Endometrial microvascular endothelial cells (primary cell): ENCODE measurements around the gene FOXR2. TPM values are rescaled to one million over a fixed set of nuclear protein-coding genes. Genes with fewer than 3 reads are reported as not detected.

Experiments
- in situ Hi-C: cut with HindIII; loops from 2 replicates; pipeline ENCODE4 v1.10.0; 2017; ENCODE audit warnings: low sequenced_read_pairs, low pct_unique_long_range_greater_than_20kb; ENCODE audit errors: inconsistent ontology term
- total RNA-seq: library from RNA; depleted of rRNA; stranded (reverse); fragments of >200 nt; gene quantifications from one replicate; pipeline ENCODE4 v1.2.3, GENCODE V29; 2015; ENCODE audit errors: inconsistent ontology term

Gene FOXR2, protein sequence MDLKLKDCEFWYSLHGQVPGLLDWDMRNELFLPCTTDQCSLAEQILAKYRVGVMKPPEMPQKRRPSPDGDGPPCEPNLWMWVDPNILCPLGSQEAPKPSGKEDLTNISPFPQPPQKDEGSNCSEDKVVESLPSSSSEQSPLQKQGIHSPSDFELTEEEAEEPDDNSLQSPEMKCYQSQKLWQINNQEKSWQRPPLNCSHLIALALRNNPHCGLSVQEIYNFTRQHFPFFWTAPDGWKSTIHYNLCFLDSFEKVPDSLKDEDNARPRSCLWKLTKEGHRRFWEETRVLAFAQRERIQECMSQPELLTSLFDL
- total RNA-seq, result not detected

- in situ Hi-C loops, result no loop called here
These were observed at the start of gene FOXR2 for GRCh38 chrX:55623100-55623499. FOXR2 (plus strand) TSS chrX:55623400; CDS start chrX:55623712, 312 bp downstream.

DNA sequence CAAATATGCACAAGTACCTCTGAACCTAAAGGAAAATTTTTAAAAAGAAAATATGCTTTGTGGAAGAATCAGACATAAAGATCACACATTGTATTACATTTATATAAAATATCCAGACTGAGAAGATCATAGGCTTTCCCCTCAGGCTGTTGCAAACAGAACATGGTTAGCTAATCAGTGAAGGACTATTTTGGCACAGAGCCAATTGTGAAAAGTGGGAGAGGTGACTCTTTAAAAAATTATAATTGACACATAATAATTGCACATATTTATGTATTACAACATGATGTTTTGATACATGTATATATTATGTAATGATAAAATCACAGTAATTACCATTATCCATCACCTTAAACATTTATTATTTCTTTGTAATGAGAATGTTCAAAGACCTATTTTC is 44.1 kb upstream of the FOXR2 start:
- in situ Hi-C loops, result no loop called here

GRCh38 chrX:55582447-55582846 is 40.8 kb upstream of the FOXR2 start:
- in situ Hi-C loops, result no loop called here

DNA sequence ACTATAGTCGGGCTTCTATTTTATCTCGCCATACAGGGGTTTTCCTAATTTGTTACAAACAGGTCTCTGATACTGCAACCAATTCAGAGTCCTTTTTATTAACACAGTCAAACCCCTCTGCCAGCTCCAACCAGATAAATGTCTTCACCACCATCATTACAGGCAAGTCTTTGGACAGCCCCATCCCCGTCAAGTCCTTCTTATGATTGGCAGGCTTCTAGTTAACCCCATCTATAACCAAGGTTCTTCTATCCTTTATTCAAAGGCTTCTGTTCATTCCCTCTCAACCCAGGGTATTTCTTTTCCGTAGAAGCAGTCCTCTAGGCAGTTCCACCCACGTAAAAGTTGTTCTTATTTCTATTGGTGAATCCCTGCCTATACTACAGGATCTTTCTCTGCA is 29.9 kb upstream of the FOXR2 start:
- in situ Hi-C loops, result no loop called here

DNA sequence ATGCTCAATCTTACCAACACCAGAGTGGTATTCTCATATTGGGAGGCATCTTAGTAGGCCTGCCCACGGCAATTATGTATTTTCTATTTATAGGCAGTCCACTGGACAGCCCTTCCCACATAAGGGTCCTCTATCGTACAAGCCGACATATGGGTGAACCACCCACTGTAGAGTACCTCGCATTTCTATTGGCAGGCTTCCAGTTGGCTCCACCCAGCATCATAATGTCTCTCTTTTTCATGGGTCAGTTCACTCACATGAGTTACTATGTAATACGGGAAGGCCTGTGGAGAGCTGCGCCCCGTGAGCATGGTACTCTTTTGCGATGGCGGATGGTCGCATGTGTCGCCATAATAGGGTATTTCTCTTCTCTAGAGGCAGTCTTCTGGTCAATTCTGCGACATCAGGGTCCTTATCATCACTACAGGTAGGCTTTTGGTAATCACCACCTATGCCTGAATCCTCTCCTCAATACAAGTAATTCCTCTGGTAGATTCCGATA is 29.4 kb upstream of the FOXR2 start:
- in situ Hi-C loops, result no loop called here

- in situ Hi-C loops, result no loop called here
These were observed 24.9 kb upstream of the FOXR2 start for GRCh38 chrX:55598333-55598732.

DNA sequence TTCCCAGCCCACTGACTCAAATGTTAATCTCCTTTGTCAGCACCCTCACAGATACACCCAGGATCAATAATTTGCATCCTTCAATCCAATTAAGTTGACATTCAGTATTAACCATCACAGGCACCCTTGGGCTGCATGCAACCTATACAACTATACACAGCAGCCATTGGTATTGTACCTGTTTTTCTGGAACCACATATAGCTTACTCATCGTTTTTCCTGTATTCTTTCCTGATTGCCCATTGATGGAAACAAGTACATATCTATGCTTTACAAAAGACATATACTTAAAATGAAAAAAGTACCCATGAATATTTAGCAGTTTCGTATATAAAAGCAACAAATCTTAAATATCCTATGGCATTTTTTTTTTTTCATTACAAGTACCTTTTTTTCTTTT is 3.7 kb upstream of the FOXR2 start:
- in situ Hi-C loops, result no loop called here

GRCh38 chrX:55624403-55624802 is 1.2 kb downstream of the FOXR2 start:
- in situ Hi-C loops, result no loop called here

- in situ Hi-C loops, result no loop called here
These were observed 12.9 kb downstream of the FOXR2 start for GRCh38 chrX:55636109-55636508.

DNA sequence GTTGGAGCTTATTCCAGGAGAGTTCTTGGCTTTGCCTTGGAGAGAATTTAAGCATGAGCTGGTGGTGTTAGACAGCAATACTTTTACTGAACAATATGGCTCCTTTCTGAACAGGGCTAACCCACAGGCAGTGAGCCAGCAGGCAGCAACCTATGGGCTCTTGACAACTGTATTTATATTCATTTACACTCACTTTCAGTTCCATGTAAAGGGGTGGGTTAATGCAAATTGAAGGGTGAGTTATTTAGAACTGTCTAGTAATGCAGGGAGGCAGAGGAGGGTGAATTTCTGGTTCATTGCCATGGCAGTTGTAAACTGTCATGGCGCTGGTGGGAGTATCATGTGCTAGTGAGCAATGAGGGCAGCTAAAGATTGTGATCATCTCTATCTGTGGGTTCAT is 15.7 kb downstream of the FOXR2 start:
- in situ Hi-C loops, result no loop called here

GRCh38 chrX:55640854-55641253 is 17.7 kb downstream of the FOXR2 start:
- in situ Hi-C loops, result no loop called here

- in situ Hi-C loops, result no loop called here
These were observed 25.2 kb downstream of the FOXR2 start for GRCh38 chrX:55648434-55648833.

- in situ Hi-C loops, result no loop called here
These were observed 36.7 kb downstream of the FOXR2 start for GRCh38 chrX:55659931-55660330.

DNA sequence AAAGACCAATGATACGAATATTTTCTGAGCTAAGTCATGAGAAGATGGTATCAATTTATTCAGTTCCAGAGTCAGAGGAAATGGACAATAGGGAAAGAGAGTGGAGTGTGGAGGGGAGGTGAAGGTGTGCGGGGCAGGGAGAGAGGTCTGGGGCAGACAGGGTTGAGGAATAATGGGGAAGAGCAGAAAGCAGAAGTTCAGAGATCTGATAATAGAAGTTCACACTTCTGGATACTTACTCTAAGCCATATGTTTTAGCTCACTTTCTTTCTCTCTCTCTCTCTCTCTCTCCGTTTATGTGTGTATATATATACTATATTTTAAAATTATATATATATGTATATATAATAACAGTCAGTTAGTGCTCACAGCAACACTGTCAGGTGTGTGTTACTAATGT is 40.4 kb downstream of the FOXR2 start:
- in situ Hi-C loops, result no loop called here

- in situ Hi-C loops, result no loop called here
These were observed 44.9 kb downstream of the FOXR2 start for GRCh38 chrX:55668084-55668483.

Other genes with a start within 250 kb of the FOXR2 start
- 15.2 TPM for gene MAGEH1, start 171.3 kb upstream of the FOXR2 start, total RNA-seq
- 0.37 TPM for gene USP51, start 133.6 kb upstream of the FOXR2 start, total RNA-seq
- 7.3 TPM for gene RRAGB, start 94.3 kb downstream of the FOXR2 start, total RNA-seq